ENCODE measurements around the gene ATRNL1.

- TF ChIP-seq POLR2A (IDR thresholded peaks at IDR 0.05) (no peak), CTCF (IDR thresholded peaks at IDR 0.05) (no peak), POLR2AphosphoS5 (IDR thresholded peaks at IDR 0.05) (no peak)
Observed at GRCh38 chr10:115951242-115951641, 858.1 kb downstream of the ATRNL1 start.

Data from prostate gland (tissue), 2 donors.